GM19023 (cell line): Measurements from ENCODE around the gene JAML.

Experiments
- ATAC-seq: cut with Tn5 transposase; IDR thresholded peaks from one replicate; pipeline ENCODE4 v1.9.1; 2021; ENCODE audit warnings: mild to moderate bottlenecking, moderate library complexity; ENCODE audit not compliant: unreplicated experiment

JAML gene

DNA sequence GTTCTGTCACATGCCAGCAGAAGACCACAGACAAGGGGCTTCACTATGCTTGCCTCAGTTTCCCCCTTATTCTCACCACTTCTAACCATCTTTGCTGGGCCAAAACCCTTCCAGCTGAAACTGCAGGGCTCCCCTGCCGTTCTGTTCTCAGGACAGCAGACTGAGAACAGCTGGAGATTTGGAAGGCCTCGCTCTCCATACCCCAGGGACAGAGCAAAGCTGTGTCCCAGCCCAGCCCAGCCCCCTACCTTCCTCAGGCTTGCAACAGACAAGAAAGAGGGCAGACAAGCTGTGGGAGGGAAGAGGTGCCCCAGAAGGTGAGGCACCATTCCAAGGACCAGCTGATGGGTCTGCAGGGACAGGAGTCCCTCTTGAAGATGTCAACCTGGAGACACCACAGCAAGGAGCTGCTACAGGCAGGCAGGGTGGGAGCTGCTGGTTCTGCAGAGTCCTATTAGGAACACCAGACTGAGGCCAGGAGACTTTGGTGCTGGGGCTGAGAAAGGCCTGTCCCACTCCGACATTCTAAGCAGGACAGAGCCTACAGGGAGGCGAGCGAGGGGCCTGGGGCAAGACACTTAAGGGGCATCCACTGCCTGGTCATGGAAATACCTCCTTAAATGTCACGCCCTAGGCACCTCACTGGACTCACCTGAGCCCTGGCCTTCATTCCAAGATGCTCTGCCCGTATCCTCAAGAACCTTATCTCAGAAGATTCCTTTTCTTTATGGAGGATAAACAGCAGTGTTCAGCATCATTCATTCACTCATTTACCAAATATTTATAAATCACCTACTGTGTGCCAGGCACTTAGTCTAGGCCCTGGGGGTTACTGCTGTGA is 55.3 kb downstream of the JAML start:
- no peak for ATAC-seq

DNA sequence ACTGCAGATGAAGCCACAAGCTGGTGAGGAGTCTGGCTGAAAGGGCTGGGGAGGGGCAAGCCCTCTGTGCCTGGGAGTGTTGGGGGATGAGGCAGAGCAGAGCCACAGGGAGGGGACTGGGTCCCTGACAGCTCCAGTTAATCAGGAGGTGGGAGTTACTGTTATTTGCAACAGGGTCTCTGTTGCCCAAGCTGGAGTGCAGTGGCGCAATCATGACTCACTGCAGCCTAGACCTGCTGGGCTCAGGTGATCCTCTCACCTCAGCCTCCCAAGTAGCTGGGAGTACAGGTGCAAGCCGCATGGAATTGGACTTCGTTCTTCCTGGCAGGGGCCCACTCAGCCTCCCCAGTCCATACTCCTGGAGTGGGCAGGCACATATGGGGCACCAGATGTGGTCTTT is 56.1 kb downstream of the JAML start:
- ATAC-seq = no peak

DNA sequence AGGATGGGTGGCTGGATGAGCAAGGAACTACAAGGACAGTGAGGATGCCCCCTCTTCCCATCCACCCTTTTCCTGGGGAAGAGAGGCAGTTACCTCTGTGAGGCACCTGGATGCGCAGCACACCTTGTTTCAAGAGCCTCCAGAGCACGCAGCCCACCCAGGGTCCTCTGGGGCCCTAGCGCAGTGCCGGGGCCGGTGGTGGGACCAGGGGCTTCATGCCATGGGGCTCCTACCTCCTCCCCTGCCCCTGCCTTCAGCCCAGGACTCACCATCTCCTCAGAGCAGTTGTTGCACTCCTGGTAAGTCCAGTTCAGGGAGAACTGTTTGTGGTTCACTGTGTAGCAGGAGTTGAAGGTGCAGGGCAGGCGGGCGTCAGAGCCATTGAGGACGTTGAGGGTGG is 56.5 kb downstream of the JAML start:
- ATAC-seq = no peak

DNA sequence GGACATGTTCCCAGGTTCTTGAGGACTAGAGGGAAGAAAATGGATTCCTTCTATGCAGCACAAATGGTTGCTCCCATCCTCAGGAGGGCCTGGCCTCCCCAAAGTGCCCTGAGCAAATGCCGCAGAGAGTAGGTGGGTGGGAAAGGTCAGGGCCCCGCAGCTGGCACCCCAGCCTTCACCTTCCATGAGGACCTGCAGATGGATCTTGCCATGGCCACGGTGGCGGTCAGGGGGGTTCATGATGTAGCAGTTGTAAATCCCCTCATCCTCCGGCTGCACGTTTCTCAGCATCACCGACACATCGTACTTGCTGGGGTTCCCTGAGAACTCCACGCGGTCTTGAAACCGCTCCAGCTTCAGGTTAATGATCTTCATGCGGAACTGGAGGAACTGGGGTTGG is 56.9 kb downstream of the JAML start:
- ATAC-seq = no peak

DNA sequence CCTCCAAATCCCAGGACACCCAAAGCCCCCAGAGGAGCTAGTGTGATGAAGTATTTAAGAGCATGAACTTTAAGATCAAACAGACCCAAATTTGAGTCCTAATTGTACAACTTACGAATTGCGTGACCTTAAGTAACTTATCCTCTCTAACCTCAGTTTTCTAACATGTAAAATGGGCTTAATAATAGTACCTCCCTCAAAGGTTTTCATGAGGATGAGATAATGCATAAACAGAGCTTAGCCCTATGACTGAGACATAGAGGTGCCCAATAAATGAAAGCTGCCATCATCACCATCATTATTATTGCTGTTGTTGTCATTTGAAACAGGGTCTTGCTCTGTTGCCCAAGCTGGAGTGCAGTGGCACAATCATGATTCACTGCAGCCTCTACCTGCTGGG is 57.6 kb downstream of the JAML start:
- no peak for ATAC-seq

DNA sequence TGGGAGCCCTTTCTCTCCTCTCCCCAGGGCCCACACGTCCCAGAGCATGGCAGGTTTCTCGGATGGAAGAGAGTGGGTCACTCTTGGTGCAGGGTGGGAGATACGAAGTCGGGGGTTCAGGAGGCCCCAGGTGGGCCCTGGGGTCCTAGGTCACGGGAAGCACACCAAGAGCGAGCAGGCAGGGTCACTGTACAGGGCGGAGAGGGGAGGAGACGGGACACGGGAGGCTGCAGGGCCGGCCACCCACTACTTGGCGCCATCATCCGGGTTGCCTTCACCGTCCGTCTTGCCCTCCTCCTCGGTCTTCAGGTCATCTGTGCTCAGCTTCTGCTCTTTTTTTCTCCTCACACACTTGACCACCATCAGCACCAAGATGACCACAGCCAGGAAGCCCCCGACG is 58.2 kb downstream of the JAML start:
- ATAC-seq = no peak

DNA sequence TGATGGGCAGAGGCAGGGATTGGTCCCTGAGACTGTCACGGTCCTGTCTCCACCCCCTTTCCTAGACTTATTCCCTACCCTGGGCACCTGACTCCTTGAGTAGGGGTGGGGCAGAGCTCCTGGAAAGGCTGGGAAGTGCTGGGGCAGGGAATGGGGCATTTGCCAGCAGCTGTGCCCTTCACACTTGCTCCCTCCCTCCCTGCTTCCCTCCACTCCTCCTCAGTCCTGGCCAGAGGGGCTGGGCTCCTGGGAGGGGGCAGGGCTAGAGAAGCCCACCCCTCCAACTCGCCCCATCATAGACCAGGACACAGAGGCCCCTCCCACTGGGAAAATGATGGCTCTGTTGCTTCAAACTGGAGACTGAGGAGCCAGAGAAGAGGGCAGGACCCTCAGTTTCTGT is 59.9 kb downstream of the JAML start:
- ATAC-seq = no peak

DNA sequence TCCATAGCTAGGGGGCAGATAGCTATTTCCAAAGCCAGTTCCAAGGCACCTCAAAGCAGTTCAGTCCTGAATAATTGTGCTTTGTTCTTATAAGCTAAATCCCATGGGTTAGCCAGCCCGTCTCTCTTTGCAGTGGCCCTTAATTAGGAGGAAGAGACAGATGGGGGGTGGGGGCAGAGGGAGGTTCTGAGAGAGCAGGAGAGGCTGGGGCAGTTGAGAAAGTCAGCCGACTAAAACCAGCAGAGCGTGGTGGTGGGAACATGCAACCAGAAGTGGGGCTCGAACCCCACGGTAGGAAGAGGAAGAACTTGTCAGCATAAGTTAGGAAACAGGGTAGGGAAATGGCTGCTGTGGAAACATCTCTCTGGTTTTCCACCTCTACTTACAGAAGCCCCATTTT is 61.3 kb downstream of the JAML start:
- ATAC-seq = no peak

DNA sequence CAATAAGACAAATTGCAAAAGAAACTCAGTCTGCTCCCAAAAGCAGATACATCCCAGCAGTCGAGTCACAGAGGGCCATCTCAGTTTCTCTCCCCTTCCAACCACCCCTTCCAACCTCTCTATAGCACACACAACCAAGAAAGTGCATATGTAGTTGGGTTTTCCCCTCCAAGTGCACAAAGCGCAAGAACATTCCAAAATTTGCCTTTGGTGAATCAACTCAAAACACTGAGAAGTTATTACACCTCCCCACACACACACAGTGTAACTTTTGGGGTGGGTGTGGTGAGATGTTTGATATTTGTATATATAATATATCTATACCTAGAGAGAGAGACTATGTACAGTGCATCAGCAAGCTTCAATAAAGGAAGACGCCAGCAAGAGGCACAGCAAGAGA is 62.0 kb downstream of the JAML start:
- ATAC-seq = no peak

DNA sequence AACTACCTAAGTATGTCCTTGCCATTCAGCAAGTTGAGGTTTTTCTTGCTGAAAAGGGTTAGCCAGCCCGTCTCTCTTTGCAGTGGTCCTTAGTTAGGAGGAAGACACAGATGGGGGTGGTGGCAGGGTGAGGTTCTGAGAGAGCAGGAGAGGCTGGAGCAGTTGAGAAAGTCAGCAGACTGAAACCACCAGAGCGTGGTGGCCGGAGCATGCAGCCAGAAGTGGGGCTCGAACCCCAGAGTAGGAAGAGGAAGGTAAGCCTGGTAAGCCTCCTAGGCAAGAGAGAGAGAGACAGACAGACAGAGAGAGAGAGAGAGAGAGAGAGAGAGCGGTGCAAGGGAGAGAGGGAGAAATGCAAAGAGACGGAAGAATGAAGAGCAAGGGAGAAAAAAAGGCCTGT is 63.0 kb downstream of the JAML start:
- no peak for ATAC-seq

DNA sequence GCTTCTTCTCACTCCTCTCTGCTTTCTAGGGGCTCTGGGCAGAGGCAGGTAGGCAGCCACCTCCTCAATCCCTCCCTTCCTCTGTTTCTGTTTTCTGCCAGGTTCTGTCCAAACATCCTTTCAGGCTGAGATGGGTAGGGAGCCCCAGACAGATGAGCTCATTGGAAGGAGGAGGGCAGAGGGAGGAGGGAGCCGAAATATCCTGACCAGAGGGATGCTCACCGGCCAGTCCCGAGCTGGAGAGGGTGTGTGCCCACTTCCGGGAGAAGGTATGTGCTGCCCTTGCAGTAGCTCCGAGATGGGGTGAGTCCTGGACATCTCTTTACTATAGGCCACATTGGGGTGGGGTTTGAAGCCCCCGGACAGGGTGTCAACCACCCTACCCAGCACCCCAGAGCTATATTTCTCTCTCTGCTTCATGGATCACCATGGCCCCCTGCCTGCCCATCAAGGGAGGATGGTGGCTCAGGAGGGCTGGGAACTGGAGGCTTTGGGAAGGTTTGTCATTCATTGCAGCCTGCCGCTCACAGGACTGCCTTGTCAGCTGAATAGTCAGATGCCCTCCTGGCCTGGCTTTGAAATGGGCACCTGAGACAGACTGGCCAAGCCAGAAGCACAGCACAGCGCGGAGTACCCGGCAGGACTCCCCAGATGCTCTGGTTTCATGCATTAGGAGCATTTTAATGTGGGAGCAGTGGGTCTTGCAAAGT is 67.5 kb downstream of the JAML start:
- ATAC-seq = no peak

DNA sequence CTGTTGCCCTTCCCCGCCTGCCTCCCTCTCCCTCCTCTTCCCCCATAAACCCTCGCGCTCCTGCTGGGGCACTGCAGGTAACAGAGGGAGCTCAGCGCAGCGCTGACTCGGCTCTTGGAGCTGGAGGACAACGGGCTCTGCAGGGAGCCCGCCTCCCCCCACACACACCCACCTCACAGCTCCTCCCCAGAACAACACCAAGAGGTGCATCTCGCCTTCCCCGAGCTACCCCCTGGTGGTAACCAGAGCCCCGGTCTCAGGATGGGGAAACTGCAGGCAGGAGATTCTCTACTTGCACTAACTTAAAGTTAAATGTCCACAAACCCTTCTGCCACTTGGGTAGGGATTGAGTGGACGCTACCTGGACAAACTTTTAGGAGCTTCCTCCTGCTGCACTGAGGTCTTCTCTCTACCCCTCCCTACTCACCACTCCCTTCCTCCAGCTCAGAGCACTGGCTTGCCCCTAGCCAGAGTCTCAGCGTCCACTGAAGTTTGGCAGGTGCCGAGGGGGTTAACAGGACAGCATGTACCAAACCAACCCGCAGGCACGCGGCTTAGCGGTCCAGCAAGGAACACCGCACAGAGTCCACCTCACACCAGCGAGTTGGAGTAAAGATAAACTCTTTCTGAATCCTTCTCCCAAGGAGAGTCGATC is 68.2 kb downstream of the JAML start:
- ATAC-seq = no peak

DNA sequence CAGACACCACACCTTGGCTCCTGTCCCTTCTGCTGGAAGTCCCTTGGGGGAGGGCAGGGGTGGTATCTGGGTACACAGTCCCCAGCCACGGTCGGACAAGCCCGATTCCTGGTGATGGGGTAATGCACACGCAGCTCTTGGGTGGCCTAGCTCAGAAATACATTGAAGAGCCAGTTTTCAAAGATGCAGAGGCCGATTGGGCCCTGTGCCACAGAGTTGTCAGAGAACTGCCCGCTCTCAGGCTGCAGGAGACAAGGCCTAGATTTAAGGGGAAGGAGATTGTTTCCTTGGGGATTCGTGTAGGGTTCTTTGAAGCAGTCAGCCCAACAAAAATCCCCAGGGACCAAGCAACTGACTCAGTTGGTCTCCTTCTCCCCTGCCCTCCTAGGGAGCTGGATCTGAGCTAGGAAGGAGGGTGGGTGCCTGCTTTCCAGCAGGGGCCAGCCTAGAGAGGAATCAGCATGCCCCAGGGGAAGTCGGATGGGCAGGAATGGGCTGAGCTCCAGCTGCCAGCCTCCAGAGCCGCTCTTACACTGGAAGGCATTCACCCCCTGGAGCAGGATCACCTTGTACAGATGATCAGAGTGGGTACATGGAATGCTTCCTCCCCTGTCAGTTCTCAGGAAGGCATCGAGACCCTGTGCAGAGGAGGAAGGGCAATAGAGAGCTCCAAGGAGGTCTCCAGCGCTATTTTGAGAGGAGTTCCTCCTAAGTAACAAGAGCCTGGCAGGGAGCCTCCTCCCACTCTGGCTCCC is 68.9 kb downstream of the JAML start:
- ATAC-seq = no peak

DNA sequence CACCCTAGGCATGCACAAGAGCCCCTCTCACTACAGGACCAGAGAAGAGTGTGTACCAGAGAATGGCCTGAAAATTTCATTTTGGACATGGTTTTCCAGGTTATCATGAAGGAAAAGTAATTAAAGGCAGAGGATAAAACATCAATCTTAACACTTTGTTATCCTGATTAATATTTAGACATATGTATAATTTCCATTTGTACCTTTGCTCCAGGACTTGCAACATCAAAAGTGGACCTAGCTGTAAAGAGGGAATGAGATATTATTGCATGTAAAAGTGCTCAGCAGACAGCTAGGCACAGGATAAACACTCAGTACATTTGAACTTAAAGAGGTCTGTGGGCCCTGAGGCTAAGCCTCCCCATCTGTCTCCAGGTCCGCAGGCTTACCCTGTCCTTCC is 70.2 kb downstream of the JAML start:
- no peak for ATAC-seq

DNA sequence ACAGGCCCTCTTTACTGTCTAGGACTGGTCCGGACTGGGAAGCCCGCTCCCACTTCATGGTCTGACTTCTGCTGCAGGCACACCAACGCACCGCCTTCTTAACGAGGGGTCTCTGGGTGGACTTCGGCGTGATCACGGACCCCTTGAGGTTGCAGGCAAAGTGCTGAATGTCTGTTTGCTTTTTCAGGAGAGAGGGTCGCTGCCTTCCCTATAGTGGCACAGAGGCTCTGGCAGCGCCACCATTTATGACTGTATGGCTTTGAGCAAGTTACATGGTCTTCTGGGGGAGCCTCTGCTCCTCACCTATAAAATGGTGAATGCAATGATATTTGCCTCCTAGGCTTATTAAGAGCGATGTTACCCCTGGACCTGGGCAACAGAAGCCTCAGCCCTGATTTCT is 70.8 kb downstream of the JAML start:
- ATAC-seq = no peak

DNA sequence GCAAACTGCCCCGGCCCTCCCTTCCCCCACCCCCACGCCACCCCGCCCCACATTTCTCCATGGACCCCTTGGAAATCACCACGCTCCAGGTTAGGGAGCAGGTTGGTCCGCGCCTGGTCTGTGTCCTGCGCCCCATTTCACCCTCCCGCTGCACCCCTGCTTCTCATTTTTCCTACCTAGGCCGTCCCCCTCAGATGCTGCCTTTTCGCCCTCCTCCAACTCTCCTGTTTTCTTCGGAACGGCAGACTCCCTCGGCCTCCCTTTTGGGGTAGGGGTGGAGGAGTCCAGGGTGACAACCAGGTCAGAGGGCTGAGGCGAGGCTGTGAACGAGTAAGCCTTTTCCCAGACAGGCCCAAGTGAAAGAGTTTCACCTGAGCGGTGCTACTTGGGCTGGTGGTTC is 71.3 kb downstream of the JAML start:
- no peak for ATAC-seq

DNA sequence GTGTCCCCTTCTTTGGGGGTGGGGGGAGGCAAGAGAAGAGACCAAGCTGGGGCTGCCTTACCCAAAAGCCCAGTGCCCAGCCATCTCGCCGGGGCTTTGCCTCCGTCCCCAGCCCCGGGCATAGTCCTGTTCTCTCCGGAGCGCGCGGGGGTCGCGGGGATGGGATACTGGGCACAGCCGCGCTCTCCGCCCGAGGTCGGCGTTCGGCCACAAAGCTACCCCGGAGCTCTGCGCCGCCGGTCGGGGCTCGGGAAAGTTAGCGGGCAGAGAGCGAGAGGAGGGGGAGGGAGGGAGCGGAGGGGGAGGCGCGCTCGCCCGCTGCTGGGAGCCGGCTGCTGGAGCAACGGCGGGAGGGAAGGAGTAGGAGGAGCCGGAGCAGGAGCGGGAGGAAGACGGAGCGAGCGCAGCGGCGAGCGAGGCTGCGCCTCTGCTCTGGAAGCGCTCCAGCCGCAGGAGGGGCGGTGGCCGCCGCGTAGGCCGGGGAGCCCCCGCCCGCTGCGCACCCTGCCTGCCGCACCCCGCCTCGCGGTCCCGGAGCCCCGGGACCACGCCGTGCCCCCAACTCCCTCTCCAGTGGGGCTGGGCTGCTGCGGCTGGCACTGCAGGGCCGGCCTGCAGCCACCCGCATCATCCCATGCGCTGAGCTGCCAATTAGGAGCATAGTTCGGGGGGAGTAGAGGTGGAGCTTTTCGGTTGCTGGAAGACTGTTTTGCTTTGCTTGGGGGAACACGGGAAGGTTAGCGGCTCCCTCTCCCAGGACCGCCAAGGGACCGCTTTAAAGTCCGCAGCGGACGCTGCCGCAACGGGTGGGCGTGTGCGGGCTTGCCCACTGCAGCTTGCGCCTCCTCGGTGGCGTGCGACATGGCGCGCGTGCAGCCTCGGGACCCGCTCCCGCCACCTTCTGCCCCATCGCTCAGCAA is 72.0 kb downstream of the JAML start, which contains the start of gene SCN4B:
SCN4B (minus strand) TSS at position 272 of the 920 bp plus-strand sequence; CDS start at position 122, 150 bp downstream.
- ATAC-seq = no peak

DNA sequence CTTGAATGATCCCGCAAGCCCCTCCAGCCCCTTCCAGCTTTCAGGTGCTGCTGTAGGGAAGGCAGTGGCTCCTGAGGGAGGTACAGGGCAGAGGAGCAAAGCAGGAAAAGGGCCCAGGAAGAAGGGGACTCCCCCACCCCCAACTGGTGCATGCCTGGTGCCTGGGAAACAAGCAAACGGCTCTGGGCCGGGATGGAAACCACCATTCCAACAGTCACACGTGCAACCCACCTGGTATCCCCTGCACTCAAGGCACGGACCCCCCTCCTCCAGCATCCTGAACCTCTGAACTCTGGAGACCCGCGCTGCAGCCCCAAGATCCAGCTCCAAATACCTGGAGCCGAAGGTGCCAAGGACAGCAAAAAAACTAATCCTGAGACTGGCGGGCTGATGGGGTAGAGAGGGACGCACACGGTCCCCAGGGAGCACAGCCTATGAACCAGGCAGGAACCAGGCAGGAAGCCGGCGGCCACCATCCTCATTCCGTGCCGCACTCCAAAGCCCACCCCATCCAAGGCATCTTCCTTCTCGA is 72.7 kb downstream of the JAML start:
- no peak for ATAC-seq

DNA sequence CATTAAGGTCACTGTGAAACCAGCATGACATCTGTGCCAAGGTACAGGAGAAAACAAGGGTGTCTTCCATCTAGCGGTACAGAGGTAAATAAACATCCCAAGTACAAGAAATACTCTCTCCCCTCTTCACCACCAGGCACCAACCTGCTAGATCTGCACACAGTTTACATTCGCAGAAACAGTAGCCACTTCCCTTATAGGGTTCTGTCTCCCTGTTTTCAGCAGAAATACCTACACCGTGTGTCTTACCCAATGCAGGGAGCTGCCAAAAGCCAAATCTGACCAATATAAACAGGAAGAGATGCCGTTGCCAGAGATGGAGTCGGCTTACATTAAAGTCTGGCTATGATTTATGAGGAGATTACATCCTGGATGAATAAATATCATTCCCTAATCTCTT is 73.4 kb downstream of the JAML start:
- no peak for ATAC-seq

DNA sequence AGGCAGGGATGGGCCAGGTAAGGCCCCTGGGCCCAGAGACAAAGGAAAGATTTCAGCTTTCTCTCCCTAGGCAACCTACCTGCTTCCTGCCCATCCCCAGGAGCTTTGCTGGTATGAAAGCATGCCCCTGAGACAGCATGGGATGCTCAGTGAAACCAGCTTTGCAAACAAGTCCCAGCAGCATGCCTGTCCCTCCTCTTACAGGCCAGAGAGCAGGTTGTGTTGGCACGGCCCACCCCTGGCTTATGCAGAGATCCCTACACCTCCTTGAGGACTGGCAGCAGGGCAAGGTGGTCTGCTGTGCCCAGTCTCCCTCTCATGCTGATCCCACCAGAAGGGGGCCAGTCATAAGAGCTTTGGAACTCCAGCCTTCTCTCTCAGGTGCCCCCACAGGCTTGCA is 75.3 kb downstream of the JAML start:
- ATAC-seq = no peak
